RWPE1 (cell line): Measurements from ENCODE around the gene LRRC55.

Experiments
- CTCF ChIA-PET: fragments of 350-600 bp; sonication (Branson Sonifier 250); formaldehyde crosslinking; extraction: SDS; loops from one replicate; lab custom pipeline; 2021; lab: Yijun Ruan, JAX
- POLR2A ChIA-PET: fragments of 400-600 bp; formaldehyde crosslinking; extraction: SDS; loops from one replicate; lab custom pipeline; 2020; ENCODE audit warnings: antibody characterized with exemption; ENCODE audit not compliant: low non-redundant PET; lab: Yijun Ruan, JAX
- DNase-seq: peaks from one replicate; pipeline ENCODE4 v3.0.0; 2012; ENCODE audit warnings: low spot score
- H3K27ac ChIP-seq: fragments of 450-650 bp; 2 replicates; pipeline ENCODE4 v1.5.1; 2017
- TF ChIP-seq, protein P1 (sequence below): fragments of 450-650 bp; conservative IDR thresholded peaks from 2 replicates; pipeline ENCODE4 v1.5.1; 2017; ENCODE audit warnings: low read depth, mild to moderate bottlenecking

Gene LRRC55

DNA sequence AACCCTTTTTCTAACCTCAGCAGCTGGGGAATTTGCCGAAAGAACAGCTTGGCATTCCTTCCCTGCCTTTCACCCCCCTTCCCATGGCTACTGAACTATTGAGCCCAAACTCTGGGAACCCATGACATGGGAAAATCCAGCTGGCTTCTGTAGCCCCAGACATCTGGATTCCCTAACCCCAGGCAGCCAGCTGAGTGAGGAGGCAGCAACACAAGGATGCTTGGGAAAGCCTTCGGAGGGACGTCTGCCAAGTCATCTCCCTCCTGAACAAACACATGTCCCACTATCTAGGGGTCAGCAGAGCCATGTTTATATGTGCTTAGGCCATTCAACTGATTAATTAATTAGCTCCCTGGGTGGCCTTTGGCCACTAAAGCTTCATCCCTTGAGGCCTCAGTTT, 21.6 kb downstream of the LRRC55 start:
- TF ChIP-seq, protein P1, sequence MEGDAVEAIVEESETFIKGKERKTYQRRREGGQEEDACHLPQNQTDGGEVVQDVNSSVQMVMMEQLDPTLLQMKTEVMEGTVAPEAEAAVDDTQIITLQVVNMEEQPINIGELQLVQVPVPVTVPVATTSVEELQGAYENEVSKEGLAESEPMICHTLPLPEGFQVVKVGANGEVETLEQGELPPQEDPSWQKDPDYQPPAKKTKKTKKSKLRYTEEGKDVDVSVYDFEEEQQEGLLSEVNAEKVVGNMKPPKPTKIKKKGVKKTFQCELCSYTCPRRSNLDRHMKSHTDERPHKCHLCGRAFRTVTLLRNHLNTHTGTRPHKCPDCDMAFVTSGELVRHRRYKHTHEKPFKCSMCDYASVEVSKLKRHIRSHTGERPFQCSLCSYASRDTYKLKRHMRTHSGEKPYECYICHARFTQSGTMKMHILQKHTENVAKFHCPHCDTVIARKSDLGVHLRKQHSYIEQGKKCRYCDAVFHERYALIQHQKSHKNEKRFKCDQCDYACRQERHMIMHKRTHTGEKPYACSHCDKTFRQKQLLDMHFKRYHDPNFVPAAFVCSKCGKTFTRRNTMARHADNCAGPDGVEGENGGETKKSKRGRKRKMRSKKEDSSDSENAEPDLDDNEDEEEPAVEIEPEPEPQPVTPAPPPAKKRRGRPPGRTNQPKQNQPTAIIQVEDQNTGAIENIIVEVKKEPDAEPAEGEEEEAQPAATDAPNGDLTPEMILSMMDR = no peak
- no peak for DNase-seq
- POLR2A ChIA-PET = no interaction called here
- H3K27ac ChIP-seq = no peak overlapping the region
- CTCF ChIA-PET = interaction anchor here (1.3 to 1.4 kb wide), 2 partner anchors 46 to 362 kb away, joined by 3 read pairs; no protein-coding TSS in a partner anchor

DNA sequence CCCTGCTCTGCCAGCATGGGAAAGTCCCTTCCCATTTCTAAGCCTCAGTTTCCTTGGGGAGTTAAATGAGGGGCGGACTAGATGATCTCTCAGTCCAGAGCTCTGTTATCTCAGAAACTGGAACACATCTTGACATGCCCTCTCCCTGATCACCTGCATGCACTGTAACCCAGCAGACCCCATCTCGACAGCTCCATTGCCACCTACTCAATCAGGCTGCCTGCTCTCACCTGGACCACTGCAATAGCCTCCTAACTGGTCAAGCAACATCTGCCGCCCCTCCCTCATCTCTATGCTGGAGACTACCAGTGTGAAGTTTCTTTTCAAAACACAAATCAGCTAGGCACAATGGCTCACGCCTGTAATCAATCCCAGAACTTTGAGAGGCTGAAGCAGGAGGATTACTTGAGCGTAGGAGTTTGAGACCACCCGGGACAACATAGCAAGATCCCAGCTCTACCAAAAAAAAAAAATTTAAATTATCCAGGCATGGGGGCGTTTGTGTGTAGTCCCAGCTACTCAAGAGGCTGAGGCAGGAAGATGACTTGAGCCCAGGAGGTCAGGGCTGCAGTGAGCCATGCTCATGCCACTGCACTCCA, 22.2 kb downstream of the LRRC55 start:
- TF ChIP-seq, protein P1 = no peak
- no peak for DNase-seq
- H3K27ac ChIP-seq = no peak overlapping the region
- ChIA-PET CTCF (interaction anchor here (1.3 kb wide), 1 partner anchor 46 kb away, joined by 3 read pairs; no protein-coding TSS in a partner anchor), POLR2A (no interaction called here)

DNA sequence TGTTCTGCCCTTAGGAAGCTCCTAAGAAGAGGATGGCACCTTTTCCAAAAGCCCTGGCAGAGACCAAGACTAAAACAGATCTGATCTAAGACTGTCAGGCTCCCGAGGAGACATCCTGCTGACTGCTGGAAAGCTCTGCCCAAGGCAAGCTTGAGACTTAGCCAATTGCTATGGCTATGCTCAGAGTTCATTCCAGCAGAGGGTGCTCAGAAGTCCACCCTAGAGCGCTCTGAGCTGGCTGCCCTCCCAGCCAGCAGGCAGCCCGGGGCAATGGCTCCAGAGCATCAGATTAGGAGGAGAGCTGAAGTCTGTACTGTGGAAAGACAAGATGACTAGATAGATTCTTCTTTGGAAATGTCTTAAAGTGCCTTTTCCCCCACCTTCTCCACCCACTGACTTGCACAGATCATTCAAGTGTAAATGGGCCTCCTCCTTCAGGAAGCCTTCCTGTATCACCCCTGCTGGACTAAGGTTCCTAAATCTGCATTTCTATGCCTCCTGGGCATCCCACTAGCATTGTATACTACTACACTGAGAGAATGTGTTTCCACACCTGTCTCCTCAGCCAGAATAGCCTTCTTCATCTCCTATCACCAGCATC, 23.4 kb downstream of the LRRC55 start:
- no peak for DNase-seq
- TF ChIP-seq, protein P1 = no peak
- ChIA-PET CTCF (interaction anchor here (0.7 kb wide), 1 partner anchor 1201 kb away, joined by 3 read pairs; no protein-coding TSS in a partner anchor), POLR2A (no interaction called here)
- no peak overlapping the region for H3K27ac ChIP-seq

DNA sequence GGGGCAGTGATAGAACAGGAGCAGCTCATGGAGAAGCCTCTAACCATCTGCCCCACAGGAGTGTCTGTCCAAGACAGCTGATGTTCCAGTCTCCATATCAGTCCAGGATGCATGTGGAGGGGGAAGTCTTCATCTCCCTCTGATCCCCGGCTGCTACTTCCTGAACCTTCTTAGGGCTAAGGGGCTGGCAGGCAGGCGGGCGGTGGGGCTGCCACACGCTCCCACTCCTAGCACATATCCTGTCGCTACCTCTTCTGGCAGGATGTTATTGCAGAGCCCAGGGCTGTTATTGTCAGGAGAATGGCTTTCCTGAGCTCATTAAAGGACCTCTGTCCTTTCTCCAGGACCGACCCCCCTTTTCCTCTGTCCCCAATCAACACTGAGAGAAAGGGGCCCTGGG, 25.4 kb downstream of the LRRC55 start:
- ChIA-PET CTCF (interaction anchor here (0.5 to 0.6 kb wide), 2 partner anchors 259 to 387 kb away, joined by 3 to 4 read pairs; no protein-coding TSS in a partner anchor), POLR2A (no interaction called here)
- TF ChIP-seq, protein P1 = no peak
- no peak overlapping the region for H3K27ac ChIP-seq
- no peak for DNase-seq

DNA sequence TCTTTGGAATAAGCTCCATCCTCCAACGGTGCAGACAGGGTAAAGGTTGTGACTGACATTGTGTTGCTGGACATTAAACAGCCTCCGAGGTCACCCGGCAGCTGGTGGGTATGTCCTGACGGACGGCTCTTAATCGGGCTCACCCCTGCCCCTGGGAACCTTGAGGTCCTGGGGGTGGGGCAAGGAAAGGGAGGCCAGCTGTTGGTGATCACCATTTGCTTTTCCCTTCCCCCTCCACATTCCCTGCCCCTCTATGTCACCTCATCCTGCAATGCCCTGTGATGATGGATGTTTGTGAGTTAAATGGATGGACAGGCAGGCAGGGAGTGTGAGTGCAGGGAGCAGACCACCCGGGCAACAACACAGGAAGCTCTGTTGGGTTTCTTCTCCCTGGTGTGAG, 29.0 kb downstream of the LRRC55 start:
- no peak overlapping the region for H3K27ac ChIP-seq
- POLR2A ChIA-PET = no interaction called here
- DNase-seq = no peak
- CTCF ChIA-PET = interaction anchor here (0.7 to 1.0 kb wide), 2 partner anchors 39 to 1299 kb away, joined by 4 read pairs; no protein-coding TSS in a partner anchor
- TF ChIP-seq, protein P1 = no peak

DNA sequence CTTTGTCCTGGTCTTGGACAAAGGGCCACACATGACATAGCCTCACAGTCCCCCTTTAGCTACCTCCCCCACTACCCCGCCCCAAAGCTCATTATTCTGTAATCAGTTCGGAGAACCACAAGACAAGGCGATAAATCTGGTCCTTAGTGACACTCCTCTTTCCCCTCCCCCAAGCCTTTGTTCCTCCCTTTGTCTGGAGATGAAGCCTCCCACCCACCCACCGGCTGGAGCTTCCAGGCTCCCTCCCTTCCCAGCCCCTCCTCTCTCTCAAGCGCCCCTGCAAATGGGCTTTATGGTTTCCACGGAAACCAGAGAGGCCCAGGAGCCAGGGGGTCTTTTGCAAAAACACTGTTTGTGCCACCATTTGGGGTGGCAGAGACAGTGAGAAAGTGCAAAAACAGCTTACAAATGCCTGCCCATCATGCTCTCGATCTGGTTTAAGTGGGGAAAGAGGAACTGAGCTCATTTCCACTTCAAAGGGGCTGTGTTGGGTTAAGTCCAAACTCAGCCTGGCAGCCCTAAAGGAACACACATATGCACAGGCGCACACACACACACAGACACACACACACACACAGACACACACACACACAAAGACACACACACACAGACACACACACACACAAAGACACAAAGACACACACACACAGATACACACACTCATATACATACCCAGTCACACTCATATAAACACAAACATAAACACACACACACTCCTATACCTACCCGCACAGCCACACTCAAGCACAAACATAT, 31.8 kb downstream of the LRRC55 start:
- H3K27ac ChIP-seq = no peak overlapping the region
- TF ChIP-seq, protein P1 = no peak
- ChIA-PET CTCF (interaction anchor here (0.6 kb wide), 1 partner anchor 37 kb away, joined by 3 read pairs; no protein-coding TSS in a partner anchor), POLR2A (no interaction called here)
- DNase-seq = no peak
